ENCODE results near the gene TSPAN32.

The TSPAN32 gene

GRCh38 chr11:2289350-2289749 lies 12.5 kb upstream of the TSPAN32 start:
- no peak for DNase-seq

- DNase-seq, result no peak
Measured at GRCh38 chr11:2289859-2290258, 12.0 kb upstream of the TSPAN32 start.

- no peak for DNase-seq
Measured at GRCh38 chr11:2290351-2290841, 11.4 kb upstream of the TSPAN32 start.

GRCh38 chr11:2293531-2293971 lies 8.3 kb upstream of the TSPAN32 start:
- no peak for DNase-seq

- DNase-seq, result no peak
Measured at GRCh38 chr11:2293984-2294925, 7.6 kb upstream of the TSPAN32 start.

- no peak for DNase-seq
Measured at GRCh38 chr11:2294926-2295290, 6.9 kb upstream of the TSPAN32 start.

- DNase-seq, result no peak
Measured at GRCh38 chr11:2295971-2296912, 5.6 kb upstream of the TSPAN32 start.

- no peak for DNase-seq
Measured at GRCh38 chr11:2296913-2297622, 4.7 kb upstream of the TSPAN32 start.

- DNase-seq, result no peak
Measured at GRCh38 chr11:2297623-2298030, 4.2 kb upstream of the TSPAN32 start.

- no peak for DNase-seq
Measured at GRCh38 chr11:2298131-2298794, 3.5 kb upstream of the TSPAN32 start.

- no peak for DNase-seq
Measured at GRCh38 chr11:2298795-2299761, 2.7 kb upstream of the TSPAN32 start.

- DNase-seq, result no peak
Measured at GRCh38 chr11:2299773-2300172, 2.0 kb upstream of the TSPAN32 start.

GRCh38 chr11:2300290-2300935 lies 1.4 kb upstream of the TSPAN32 start:
- no peak for DNase-seq

GRCh38 chr11:2300936-2301630 lies 730 bp upstream of the TSPAN32 start:
- DNase-seq, result no peak

- no peak for DNase-seq
Measured at GRCh38 chr11:2302306-2302895, 588 bp downstream of the TSPAN32 start.

- no peak for DNase-seq
Measured at GRCh38 chr11:2302896-2303626, 1.2 kb downstream of the TSPAN32 start.

GRCh38 chr11:2303627-2304505 lies 2.1 kb downstream of the TSPAN32 start:
- no peak for DNase-seq

Data from activated T-cell treated with anti-CD3 and anti-CD28 coated beads for 4 hours (primary cell).